Measurements from ENCODE around the gene LTC4S. TPM values are rescaled to one million over a fixed set of nuclear protein-coding genes. Genes with fewer than 3 reads are reported as not detected.
A peak's percentile ranks its signal among the peaks of the same experiment; 100 is the strongest.

Gene LTC4S
- total RNA-seq, 1 donor from 2014 or later, result 0.39 TPM

DNA sequence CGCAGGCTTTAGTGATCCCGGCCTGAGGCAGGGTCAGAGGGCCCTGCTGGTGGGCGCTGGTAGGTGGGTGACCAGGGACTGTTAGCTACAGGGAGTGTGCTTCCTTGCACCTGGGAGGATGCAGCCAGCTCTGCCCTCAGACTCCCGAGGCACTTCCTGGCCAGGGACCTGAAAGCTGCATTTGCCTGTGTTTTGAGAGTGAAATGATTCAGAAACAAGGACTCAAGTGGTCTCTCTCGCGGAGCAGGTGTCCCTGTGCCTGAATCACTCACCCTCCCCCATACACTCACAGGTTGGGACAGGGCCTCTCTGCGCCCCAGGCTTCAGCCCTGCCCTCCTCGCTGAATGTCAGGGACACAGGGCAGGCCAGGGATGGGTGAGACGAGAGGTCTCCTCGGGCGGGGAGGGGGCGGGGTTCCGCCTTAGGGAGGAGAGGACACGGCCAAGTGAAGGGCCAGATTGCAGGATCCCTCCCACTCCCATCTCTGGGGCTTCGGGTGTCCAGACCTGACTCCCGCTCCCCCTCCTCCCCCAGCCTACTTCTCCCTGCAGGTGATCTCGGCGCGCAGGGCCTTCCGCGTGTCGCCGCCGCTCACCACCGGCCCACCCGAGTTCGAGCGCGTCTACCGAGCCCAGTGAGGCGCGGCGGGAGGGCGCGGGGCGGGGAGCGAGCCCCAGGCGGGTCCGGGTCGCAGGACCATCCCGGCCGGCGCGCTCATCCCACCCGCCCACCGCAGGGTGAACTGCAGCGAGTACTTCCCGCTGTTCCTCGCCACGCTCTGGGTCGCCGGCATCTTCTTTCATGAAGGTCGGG lies 1.5 kb downstream of the LTC4S start:
- DNase-seq (ENCODE audit: low read depth in 2 of 2), result no peak

DNA sequence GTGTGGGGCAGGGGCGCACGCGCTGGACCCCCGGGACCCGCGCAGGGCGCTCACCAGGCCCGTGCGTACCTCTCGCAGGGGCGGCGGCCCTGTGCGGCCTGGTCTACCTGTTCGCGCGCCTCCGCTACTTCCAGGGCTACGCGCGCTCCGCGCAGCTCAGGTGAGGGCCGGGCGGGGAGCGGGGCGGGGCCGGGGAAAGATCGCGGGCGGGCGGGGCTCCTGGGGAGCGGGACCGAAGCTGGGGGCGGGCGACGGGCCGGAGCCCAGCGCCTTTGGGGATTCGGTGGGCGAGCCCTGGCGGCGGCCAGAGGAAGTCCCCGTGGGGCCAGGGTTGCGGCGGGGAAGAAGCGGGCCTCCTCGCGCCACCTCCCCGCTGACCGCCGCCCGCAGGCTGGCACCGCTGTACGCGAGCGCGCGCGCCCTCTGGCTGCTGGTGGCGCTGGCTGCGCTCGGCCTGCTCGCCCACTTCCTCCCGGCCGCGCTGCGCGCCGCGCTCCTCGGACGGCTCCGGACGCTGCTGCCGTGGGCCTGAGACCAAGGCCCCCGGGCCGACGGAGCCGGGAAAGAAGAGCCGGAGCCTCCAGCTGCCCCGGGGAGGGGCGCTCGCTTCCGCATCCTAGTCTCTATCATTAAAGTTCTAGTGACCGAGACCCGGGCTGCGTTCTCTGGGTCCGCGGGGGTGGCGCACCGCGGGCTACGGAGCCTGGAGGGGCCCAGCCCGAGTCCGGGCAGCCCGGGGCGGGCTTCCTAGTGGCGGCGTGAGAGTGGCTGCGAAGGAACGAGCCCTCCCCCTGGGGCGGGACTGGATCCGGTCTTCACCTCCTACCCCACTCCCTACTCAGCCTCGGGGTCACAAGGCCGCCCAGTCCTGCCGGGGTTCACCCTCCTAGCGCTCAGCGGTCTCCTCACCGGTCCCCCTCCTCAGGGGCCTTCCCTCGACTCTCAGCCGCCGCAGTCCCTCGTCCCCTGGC lies 2.4 kb downstream of the LTC4S start:
- peak in 1 of 2 donors; percentile 86 for DNase-seq (ENCODE audit: low read depth in 2 of 2)

DNA sequence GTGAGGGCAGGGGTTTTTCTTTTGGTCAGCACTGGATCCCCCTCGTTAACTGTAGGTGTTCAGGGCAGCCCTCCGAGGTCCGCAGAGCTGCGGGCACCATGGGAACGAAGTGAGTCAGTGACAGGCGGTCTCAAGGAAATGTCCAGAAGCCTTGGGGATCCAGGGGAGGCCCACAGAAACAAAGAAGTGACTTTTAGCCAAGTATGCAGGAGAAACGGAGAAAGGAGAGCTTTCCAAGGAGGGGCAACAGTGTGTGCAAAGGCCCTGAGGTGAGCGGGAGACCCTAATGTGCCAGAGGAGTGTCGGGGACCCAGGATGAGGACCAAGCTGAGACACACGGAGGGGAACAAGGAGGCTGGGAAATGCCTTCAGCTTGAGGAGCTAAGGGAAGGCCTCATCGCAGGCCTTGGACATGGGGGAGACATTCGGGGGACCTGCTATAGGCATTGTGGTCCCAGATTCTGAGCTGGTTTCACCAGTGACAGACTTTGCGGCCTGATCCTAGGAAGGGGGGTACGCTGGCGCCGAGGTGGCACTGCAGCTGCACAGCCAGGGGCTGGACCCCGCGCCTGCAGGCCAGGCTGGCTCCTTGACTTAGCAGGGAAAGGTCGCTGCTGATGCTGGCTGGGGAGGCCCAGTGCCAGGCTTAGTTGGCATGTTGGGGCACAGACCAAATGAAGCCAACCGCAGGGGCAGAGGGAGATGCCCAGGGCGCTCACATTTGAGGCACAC lies 3.3 kb downstream of the LTC4S start:
- DNase-seq (ENCODE audit: low read depth in 2 of 2), result no peak

DNA sequence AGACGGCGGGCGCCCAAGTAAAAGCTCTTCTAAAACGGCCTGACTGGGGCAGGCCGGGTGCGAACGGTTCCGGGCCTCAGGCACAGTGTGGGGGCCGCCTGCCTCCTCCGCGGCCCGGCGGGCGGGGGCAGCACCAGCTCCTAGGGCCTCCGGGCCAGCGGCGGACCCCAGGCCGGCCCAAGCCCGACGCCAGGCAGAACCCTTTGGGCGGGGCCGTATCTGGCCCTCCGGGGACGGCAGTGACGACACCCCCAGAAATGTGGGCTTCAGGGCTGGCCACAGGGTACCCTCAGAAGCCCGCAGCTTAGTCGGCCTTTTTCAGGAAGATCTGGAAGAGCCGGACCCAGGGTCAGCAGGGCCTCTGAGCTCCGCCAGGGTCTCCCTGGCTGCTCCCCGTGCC lies 4.0 kb downstream of the LTC4S start:
- DNase-seq (ENCODE audit: low read depth in 2 of 2), result no peak

DNA sequence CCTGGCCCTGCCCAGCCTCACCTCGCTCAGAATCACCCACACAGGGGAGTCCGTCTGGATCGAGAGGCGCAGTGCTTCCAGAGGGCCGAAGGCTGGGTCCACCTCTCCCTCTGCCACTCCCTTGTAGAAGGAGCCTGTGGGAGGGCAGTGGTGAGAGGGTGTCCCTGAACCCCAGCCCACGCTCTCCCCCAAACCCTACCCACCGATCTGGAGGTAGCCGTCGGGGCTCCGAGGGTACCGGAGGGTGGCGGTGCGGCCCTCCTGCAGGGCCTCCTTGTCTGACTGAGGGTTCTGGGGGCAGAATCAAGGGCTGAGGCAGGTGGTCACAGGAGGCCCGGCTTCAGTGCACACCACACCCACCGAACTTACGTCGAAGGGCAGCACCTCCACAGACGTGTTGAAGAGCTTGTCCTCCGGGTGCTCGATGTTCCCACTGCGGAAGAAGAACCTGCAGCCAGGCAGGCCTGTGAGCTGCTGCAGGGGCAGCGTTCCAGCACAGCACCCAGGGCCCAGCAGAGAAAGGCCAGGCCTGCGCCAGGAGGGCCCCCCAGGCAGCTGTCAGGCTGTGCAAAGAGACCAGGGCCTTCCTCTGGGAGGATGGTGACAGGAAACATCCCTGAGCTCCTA lies 4.5 kb downstream of the LTC4S start:
- DNase-seq (ENCODE audit: low read depth in 2 of 2), result no peak

DNA sequence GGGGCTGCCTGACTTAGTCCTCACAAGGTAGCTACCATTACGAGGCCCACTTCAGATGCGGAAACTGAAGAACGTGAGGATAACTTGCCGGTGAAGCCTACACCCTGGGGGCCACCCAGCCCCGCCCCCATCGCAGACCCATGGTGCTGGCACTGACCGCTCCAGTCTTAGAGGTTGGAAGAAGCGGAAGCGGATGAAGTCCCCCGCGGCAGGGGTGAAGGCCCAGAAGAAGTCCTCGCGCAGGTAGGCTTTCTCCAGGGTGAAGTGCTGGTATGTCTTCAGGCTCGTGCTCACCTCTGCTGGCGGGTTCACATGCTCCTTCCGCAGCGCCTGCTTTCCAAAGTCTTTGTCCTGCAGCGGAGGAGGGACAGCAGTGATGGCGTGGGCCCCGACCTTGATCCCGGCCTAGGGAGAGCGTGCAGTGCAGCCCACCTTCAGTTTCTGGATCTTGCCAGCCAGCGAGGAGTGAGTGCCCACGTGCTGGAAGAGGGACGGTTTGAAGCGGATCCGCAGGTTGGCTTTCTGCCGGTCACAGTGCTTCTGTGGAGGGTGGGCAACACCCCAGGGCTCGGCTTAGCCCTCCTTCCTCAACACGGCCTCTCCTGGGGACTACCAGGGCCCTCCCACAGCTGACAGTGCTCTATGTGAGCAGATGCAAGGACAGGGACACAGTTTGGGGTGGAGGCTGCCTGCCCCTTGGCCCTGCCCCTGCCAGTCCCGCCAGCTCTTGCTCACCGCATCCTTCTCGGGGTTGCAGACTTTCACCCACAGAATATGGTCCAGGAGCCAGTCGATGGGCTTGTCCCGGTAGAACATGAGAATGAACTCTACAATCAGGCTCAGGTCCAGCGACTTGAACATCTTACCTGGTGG lies 5.2 kb downstream of the LTC4S start:
- no peak for DNase-seq (ENCODE audit: low read depth in 2 of 2)

DNA sequence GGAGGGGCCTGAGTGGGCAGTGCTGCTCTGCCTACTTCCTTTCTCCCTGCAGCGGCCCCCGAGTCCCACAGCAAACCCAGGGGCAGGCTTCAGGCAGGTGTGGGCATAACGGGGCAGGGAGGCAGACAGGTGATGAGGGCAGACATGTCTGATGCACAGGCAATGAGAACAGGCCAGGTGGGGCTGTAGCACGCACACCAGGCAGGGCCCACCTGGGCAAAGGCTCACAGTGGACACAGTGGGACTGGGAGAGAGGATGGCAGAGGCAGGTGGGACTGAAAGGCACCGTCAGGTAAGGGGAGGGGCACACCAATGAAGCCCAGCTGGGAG lies 5.8 kb downstream of the LTC4S start:
- no peak for DNase-seq (ENCODE audit: low read depth in 2 of 2)

DNA sequence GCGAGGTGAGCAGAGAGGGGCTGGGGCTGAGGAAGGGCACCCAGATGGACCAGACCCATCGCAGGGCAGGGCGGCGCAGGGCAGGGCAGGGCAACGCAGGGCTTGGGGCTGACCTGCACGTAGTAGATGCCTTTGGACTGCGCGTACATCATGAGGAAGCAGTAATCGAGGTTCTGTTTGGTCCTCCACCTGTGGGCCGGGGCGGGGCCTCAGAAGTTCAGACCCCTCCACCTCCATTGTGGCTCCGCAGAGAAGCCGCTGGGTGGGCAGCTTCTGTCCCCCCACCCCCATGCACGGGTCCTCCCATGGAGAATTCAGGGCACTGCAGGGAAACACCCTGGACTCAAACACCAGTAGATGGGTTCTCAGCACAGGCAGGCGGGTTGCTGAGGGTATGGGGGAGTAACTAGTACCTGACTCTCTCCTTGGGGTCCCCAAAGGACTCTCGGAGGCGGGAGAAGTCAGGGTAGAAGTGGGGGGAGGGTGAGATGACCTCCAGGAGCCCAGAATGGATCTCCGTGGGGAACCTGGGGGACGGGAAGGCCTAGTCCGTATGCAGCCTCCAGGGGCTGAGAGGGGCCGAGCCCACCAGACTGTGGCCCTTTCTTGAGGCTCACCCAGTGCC lies 6.4 kb downstream of the LTC4S start:
- no peak for DNase-seq (ENCODE audit: low read depth in 2 of 2)

DNA sequence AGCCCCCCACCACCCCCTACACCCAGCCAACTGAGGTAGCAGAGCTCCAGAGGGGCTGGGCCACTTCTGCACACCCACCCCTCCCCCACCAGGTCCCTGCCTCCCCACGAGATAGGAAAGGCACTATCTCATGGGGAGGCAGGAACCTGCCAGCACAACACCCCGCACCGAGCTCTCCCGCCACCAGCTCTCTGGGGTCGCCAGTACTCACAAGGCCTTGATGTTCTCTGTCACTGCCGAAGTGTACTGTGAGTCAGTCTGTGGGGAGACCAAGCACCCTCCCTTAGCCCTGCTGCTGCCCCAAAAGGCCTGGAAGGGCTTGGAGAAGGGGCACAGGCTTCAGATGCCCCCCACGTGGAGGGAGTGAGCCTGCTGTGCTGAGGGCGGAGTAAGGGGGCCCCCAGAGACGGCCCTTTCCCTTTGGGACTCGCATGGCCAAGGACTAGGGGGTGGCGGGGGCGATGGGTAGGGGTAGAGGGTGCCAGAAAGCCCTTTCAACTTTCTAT lies 7.0 kb downstream of the LTC4S start:
- no peak for DNase-seq (ENCODE audit: low read depth in 2 of 2)

DNA sequence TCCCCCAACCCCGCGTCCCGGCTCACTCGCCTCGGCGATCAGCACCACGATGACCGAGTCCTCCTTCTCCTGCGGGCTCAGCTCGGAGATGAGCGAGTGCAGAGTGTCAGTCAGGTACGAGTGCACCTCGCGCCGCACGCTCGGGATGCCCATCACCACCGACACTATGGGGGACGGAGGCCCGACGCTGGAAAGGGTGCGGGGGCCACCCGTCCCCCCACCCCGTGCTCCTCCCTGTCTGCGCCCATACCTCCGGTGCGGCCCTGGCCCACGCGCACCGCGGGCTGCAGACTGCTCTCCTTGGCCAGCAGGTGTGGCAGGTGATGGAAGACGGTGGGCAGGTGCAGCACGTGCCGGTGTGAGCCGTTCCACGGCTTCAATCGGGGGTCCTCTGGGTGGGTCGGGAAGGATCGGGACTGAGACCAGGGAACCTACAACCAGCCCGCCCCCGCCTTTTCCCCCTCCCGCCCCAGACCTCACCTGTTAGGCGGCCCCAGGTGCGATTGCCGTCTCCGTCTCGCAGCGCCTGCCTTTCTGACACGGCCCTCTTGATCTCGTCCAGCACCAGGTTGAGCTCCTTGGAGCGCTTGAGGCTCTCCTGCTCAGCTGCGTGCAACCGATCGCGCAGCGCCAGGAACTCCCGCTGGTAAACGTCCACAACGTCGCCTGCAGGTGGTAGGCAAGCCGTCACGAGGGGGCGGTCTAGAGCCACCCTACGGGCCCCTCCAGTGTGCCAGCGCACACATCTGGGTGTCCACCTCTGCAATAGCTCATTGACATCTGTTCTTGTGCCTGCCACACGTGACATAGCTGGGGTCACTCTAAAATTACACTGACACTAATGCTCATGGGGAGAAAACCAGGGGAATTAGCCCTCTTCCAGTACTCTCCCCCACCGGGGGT lies 7.8 kb downstream of the LTC4S start:
- peak; percentile 56 to 76 for DNase-seq (ENCODE audit: low read depth in 2 of 2)

DNA sequence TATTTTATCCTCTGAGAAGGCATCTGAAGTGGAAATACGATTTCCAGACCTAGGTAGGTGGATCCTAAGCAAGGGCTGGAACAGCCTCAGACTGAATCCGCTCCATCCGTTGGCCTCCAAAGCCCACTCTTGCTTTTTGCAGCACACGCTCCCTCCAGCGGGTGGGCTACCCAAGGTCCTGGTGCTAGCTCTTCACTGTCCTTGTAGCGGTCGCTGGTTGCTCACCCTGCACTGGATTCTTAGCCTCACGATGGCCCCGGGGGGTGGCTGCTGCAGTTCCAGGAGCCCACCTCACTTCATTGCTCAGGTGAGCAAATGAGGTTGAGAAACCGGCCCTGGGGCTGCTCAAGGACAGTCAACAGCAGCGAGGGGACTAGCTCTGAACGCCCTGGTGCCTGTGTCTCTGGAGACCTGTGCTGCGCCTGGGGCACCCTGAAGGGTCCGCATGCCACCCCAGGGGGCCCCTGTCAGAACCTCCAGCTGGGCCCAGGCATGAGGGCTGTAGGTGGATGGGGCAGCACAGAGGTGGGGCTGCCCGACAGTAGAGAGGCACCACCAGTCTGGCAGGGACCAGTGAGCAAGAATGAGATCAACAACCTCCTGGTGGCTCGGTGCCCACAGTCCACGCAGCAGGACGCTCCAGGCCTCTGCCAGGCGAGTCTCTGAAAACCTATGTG lies 8.6 kb downstream of the LTC4S start:
- DNase-seq (ENCODE audit: low read depth in 2 of 2), result no peak

DNA sequence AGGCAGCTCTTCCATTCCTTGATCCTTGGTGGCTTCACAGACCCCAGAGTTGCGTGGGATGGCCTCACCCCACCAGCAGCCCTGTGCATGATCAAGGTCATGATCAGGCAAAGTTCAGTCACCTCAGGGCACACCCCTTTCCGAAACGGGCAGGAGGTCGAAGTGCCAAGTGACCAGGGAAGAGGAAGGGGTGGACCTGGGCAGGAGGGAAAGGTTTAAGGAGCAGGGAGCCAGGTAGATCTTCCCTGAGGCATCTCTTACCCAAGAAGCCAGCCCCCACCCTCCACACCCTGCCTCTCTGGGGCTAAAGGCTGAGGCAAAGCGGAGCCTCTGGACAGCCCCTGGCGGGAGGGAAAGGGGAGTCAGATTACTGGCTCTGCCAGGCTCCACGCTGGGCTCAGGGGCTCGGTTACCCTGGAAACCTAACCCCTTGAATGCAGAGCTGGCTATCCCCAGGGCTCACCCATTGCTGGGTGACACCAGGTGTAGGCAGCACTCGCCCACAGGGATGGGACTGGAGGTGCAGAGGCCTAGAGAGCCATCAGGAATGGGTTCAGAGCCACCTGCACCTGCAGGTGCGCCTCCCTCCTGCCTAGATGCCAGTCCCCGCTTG lies 9.3 kb downstream of the LTC4S start:
- DNase-seq (ENCODE audit: low read depth in 2 of 2), result no peak

DNA sequence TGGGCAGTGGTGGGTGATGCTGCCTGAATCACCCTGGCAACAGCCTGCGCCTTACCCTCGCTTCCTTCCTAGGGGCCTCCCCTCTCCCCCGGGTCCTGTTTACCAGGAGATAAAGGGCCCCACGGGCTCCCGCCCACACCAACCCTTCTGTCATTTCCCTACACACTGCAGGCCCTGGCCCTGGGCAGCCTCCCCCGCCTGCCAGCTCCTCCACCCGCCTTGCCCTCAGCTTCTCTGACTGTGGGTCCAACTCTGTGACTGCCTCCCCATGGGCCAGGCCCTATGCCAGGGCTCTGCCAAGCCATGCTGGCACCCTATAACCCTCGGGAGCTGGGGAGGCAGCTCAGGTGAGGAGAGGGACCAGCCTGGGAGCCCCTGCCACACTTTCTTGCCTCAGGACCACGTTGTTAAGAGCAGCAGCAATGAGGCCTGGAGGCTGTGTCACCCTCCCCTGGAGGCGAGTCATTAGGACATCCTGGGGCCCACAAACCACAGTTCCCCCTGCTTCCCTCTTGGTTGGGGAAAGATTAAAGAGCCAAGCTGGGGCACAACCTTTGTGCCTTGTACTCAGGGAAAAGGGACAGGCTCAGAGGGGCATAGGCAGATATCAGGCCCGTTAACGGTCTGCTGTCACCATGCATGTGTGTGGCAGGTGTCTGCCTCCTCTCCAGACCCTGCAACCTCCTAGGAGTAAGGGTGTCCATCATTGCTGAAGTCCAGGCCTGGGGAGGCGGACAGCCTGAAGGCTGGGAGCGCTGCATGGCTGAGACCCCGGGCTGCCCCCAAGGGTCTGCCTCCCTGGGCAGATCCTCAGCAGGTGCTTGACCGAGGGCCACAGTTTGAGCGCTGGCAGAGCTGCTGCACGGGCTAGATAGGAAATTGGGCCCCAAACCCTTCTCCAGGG lies 10.1 kb downstream of the LTC4S start:
- no peak for DNase-seq (ENCODE audit: low read depth in 2 of 2)

DNA sequence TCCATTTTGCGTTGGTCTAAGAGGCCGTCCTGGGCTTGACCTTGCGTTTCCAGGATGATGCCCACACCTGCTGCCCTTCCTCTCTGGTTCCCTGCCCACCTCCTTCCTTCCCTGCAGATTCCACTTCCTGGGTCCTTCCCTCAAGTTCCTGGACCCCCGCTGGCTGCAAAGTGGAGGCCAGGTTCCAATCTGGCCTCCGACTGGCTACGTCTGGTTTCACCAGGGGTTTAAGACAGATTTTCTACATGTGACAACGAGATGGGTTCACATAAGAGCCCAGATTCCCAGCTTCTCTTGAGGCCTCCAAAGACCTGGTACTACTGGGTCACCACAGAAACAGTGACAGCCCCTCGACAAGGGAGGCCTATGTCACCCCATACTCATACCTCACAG lies 10.8 kb downstream of the LTC4S start:
- DNase-seq (ENCODE audit: low read depth in 2 of 2), result no peak

DNA sequence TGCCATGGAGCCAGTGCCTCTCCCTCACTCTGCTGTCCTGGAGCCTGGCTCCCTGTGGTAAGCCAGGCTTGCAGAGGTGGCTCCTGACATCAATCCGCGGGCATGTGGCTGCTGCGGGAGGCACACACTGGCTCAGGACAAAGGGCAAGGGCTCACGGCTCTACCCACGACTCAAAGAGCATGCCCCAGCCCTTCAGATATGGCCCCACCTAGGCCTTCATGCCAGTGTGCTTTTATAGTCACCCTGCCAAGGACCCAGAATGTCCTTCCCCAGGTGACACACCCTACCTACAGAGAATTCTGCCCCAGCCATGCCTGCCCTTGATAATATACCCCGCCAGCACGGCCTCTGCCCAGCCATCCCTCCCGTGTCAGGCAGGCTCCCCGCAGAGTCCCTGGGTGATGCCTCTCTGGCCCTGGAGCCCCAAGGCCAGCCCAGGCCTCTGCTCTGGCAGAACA lies 11.3 kb downstream of the LTC4S start:
- no peak for DNase-seq (ENCODE audit: low read depth in 2 of 2)

DNA sequence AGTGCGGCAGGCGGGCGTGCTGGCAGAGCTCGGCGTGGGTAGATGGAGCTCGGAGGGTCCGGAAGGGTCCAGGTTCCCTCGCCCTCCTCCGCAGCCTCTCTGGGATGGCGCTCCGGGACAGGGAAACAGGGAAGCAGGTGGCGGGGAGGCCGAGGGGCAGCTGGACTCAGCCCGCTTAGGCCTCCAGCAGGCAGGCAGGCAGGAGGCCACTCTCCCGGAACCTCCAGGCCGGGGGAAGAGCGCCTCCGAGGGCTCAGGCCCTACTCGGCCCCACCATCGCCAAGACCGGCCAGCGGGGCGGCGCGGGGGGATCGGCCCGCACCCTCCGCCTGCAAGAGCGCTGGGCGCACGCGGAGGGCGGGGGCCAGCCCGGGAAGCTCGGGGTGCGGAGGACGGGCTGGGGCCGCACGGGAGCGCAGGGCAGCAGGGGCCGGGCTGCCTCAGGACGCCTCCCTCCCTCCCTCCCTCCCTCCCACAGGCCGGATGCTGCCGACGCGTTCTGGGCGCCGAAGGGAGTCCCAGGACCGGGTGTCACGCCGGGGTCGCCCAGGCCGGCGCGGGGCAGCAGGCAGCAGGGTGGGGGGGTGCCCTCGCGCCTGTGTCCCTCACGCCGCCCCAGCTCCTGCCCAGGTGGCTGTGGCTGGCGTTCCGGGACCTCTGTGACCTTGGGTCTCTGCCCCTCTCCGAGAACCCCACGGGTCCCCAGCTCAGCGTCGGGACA lies 11.9 kb downstream of the LTC4S start:
- DNase-seq (ENCODE audit: low read depth in 2 of 2), result peak in 1 of 2 donors; percentile 58

Data from dermis microvascular lymphatic vessel endothelial cell (primary cell).